ENCODE results near the gene TNRC6A.
A peak's percentile ranks its signal among the peaks of the same experiment; 100 is the strongest.
"Not testable (repeated sequence)": the region's sequence is repeated elsewhere in the genome, so short reads cannot be mapped to it uniquely, and the experiment has no call there.

TNRC6A gene

GRCh38 chr16:24698308-24698707 is 31.1 kb upstream of the TNRC6A start:
- Histone ChIP-seq H3K9me3 (ENCODE audit: insufficient read depth, low read depth, low read length) (no peaks in the 10 kb centered on the region), H3K4me1 (ENCODE audit: insufficient read depth, low read length) (peaks cover 5% of the 10 kb centered on the region; the same call in 1 of the 2 replicates), H3K9ac (ENCODE audit: low read depth, low read length) (no peak overlapping the region), H3K4me3 (ENCODE audit: low read length) (no peak overlapping the region), H3K27ac (ENCODE audit: low read length) (no peak overlapping the region), H3K36me3 (ENCODE audit: insufficient read depth, low read depth, low read length) (no peaks in the 10 kb centered on the region), H3K27me3 (ENCODE audit: insufficient read depth, low read length) (no peaks in the 10 kb centered on the region)

DNA sequence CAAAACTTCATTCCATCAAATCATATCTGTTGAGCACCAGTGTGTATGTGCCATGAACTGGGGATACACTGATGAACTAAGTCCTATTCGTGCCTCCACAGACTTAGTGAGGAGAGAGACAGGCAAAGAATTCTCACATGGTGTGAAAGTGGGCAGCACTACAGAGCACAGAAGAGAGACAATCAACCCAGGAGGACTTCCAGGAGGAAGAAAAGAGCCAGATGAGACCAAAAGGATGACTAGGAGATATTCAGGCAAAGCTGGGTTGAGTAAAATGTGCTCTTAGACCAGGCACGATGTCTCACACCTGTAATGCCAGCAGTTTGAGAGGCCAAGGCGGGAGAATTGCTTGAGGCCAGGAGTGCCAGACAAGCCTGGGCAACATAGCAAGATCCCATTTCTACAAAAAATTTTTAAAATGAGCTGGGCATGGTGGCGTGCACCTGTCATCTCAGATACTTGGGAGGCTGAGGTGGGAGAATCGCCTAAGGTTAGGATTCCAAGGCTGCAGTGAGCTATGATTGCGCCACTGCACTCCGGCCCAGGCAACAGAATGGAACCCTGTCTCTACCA is 30.2 kb upstream of the TNRC6A start:
- Histone ChIP-seq H3K9ac (ENCODE audit: low read depth, low read length) (no peak overlapping the region), H3K4me1 (ENCODE audit: insufficient read depth, low read length) (peaks cover 5% of the 10 kb centered on the region; the same call in 1 of the 2 replicates), H3K27ac (ENCODE audit: low read length) (no peak overlapping the region), H3K9me3 (ENCODE audit: insufficient read depth, low read depth, low read length) (no peaks in the 10 kb centered on the region), H3K4me3 (ENCODE audit: low read length) (no peak overlapping the region), H3K36me3 (ENCODE audit: insufficient read depth, low read depth, low read length) (no peaks in the 10 kb centered on the region), H3K27me3 (ENCODE audit: insufficient read depth, low read length) (no peaks in the 10 kb centered on the region)

GRCh38 chr16:24700549-24701392 is 28.7 kb upstream of the TNRC6A start:
- Histone ChIP-seq H3K4me1 (ENCODE audit: insufficient read depth, low read length) (peaks cover 5% of the 10 kb centered on the region; the same call in 1 of the 2 replicates), H3K36me3 (ENCODE audit: insufficient read depth, low read depth, low read length) (no peaks in the 10 kb centered on the region), H3K27me3 (ENCODE audit: insufficient read depth, low read length) (no peaks in the 10 kb centered on the region), H3K9me3 (ENCODE audit: insufficient read depth, low read depth, low read length) (no peaks in the 10 kb centered on the region), H3K27ac (ENCODE audit: low read length) (no peak overlapping the region), H3K4me3 (ENCODE audit: low read length) (no peak overlapping the region), H3K9ac (ENCODE audit: low read depth, low read length) (no peak overlapping the region)

DNA sequence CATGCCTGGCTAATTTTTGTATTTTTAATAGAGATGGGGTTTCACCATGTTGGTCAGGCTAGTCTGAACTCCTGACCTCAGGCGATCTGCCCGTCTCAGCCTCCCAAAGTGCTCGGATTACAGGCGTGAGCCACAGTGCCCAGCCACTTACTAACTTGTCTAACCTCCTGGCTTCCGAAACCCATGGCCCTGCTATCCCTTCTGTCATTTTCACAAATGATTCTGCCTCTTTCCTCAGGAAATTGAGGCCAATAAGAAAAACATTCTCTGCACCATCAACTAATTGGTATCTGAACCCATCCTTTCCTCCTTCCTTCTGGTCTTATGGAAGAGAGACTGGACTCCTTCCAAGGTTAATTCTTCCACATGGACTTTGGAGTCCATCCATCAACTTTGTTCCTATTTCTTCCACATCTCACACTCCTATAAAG is 27.9 kb upstream of the TNRC6A start:
- H3K9ac ChIP-seq (ENCODE audit: low read depth, low read length), result no peak overlapping the region
- no peaks in the 10 kb centered on the region for H3K9me3 ChIP-seq (ENCODE audit: insufficient read depth, low read depth, low read length)
- H3K4me1 ChIP-seq (ENCODE audit: insufficient read depth, low read length), result peaks cover 5% of the 10 kb centered on the region; the same call in 1 of the 2 replicates
- no peaks in the 10 kb centered on the region for H3K36me3 ChIP-seq (ENCODE audit: insufficient read depth, low read depth, low read length)
- no peak overlapping the region for H3K27ac ChIP-seq (ENCODE audit: low read length)
- no peaks in the 10 kb centered on the region for H3K27me3 ChIP-seq (ENCODE audit: insufficient read depth, low read length)
- no peak overlapping the region for H3K4me3 ChIP-seq (ENCODE audit: low read length)

DNA sequence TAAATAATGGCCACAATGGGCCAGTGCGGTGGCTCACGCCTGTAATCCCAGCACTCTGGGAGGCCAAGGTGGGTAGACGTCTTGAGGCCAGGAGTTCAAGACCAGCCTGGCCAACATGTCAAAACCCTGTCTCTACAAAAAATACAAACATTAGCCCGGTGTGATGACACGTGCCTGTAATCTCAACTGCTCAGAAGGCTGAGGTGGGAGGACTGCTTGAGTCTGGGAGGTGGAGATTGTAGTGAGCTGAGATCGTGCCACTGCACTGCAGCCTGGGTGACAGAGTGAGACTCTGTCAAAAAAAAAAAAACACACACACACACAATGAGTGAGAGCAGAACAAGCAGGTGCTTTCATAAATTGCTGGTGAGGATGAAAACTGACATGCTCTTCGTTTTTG is 21.7 kb upstream of the TNRC6A start:
- not testable (repeated sequence) for H3K27ac ChIP-seq (ENCODE audit: low read length); H3K4me3 ChIP-seq (ENCODE audit: low read length); H3K9me3 ChIP-seq (ENCODE audit: insufficient read depth, low read depth, low read length); H3K27me3 ChIP-seq (ENCODE audit: insufficient read depth, low read length); H3K36me3 ChIP-seq (ENCODE audit: insufficient read depth, low read depth, low read length); H3K9ac ChIP-seq (ENCODE audit: low read depth, low read length); H3K4me1 ChIP-seq (ENCODE audit: insufficient read depth, low read length)

DNA sequence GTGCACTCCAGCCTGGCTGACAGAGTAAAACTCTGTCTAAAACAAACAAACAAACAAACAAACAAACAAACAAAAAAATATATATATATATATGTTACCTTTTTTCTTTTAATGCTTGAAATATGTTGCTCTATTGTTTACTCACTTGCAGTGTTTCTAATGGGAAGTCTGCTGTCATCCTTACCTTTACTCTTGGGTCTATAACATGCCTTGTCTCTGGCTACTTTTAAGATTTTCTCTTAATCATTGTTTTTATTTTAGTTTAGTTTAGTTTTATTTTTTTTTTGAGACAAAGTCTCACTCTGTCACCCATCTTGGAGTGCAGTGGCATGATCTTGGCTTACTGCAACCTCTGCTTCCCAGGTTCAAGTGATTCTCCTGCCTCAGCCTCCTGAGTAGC is 16.1 kb upstream of the TNRC6A start:
- Histone ChIP-seq H3K36me3 (ENCODE audit: insufficient read depth, low read depth, low read length) (no peaks in the 10 kb centered on the region), H3K4me1 (ENCODE audit: insufficient read depth, low read length) (no peaks in the 10 kb centered on the region), H3K4me3 (ENCODE audit: low read length) (no peak overlapping the region), H3K9ac (ENCODE audit: low read depth, low read length) (no peak overlapping the region), H3K9me3 (ENCODE audit: insufficient read depth, low read depth, low read length) (no peaks in the 10 kb centered on the region; the same call in 1 of the 2 replicates), H3K27ac (ENCODE audit: low read length) (no peak overlapping the region), H3K27me3 (ENCODE audit: insufficient read depth, low read length) (no peaks in the 10 kb centered on the region)

DNA sequence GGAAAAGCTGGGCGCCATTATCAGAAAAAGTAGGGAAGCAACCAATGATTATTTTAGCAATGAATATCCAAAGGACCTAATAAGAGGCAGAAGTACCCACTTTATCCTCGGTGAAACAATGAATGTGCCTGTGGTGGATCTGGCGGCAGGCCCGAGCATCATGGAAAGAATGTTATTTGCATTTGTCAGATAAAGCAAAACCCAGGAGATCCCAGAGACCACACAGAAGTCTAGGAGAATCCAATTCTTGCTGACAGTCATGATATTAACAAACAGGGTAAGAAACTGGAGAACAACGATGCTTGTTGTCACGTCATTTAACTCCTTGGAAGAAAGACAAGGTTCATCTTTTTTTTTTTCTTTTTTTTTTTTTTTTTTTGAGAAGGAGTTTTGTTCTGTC is 12.0 kb upstream of the TNRC6A start:
- no peak overlapping the region for H3K9ac ChIP-seq (ENCODE audit: low read depth, low read length)

GRCh38 chr16:24718967-24719521 is 10.4 kb upstream of the TNRC6A start:
- Histone ChIP-seq H3K9me3 (ENCODE audit: insufficient read depth, low read depth, low read length) (no peaks in the 10 kb centered on the region), H3K4me3 (ENCODE audit: low read length) (no peak overlapping the region), H3K27ac (ENCODE audit: low read length) (no peak overlapping the region), H3K4me1 (ENCODE audit: insufficient read depth, low read length) (no peaks in the 10 kb centered on the region), H3K9ac (ENCODE audit: low read depth, low read length) (no peak overlapping the region), H3K27me3 (ENCODE audit: insufficient read depth, low read length) (no peaks in the 10 kb centered on the region), H3K36me3 (ENCODE audit: insufficient read depth, low read depth, low read length) (no peaks in the 10 kb centered on the region)

More for the DNA sequence above, 12.0 kb upstream of the TNRC6A start:
- no peak overlapping the region for H3K27ac ChIP-seq (ENCODE audit: low read length)
- no peaks in the 10 kb centered on the region for H3K36me3 ChIP-seq (ENCODE audit: insufficient read depth, low read depth, low read length)
- H3K4me3 ChIP-seq (ENCODE audit: low read length), result no peak overlapping the region
- H3K9me3 ChIP-seq (ENCODE audit: insufficient read depth, low read depth, low read length), result no peaks in the 10 kb centered on the region; the same call in 1 of the 2 replicates
- H3K4me1 ChIP-seq (ENCODE audit: insufficient read depth, low read length), result no peaks in the 10 kb centered on the region
- H3K27me3 ChIP-seq (ENCODE audit: insufficient read depth, low read length), result no peaks in the 10 kb centered on the region

DNA sequence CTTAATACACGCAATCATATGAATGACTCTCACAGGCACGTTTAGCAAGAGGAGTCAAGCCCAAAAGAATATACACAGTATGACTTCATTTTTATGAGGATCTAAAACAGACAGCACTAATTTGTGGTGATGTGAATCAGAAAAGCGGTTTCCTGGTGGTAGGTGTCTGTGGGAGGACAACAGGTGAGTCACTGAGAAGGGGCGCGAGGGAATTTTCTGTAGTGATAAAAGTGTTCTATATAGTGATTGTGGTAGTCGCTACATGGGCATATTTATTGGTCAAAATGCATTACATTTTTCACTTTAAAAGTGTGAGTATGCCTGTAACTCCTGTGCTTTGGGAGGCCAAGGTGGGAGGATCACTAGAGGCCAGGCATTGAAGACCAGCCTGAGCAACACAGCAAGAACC is 7.6 kb upstream of the TNRC6A start:
- no peak overlapping the region for H3K27ac ChIP-seq (ENCODE audit: low read length)
- no peak overlapping the region for H3K4me3 ChIP-seq (ENCODE audit: low read length)
- no peaks in the 10 kb centered on the region for H3K27me3 ChIP-seq (ENCODE audit: insufficient read depth, low read length)
- H3K9ac ChIP-seq (ENCODE audit: low read depth, low read length), result no peak overlapping the region
- H3K9me3 ChIP-seq (ENCODE audit: insufficient read depth, low read depth, low read length), result no peaks in the 10 kb centered on the region
- H3K4me1 ChIP-seq (ENCODE audit: insufficient read depth, low read length), result no peaks in the 10 kb centered on the region
- H3K36me3 ChIP-seq (ENCODE audit: insufficient read depth, low read depth, low read length), result no peaks in the 10 kb centered on the region

DNA sequence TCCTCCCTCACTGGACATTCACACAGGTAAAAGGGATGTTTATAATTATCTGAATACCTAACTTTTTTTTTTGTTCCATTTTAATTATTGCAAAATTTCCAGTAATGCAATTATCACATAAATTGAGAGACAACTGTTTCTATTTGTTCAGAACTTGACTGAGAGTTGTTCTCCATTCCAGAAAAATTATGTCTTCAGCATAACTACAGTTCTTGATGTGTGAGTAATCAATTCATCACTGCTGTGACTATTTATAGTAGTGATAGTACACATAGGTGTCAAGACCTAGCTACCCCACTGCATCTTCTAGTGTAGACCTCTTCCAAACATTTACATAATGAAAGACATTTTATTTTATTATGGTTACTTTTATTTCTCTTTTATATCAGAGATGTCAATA is 5.8 kb upstream of the TNRC6A start:
- peaks cover 2% of the 10 kb centered on the region; the same call in 1 of the 2 replicates for H3K4me1 ChIP-seq (ENCODE audit: insufficient read depth, low read length)
- no peaks in the 10 kb centered on the region for H3K27me3 ChIP-seq (ENCODE audit: insufficient read depth, low read length)
- no peaks in the 10 kb centered on the region for H3K9me3 ChIP-seq (ENCODE audit: insufficient read depth, low read depth, low read length)
- H3K36me3 ChIP-seq (ENCODE audit: insufficient read depth, low read depth, low read length), result no peaks in the 10 kb centered on the region
- no peak overlapping the region for H3K4me3 ChIP-seq (ENCODE audit: low read length)
- H3K9ac ChIP-seq (ENCODE audit: low read depth, low read length), result no peak overlapping the region
- no peak overlapping the region for H3K27ac ChIP-seq (ENCODE audit: low read length)

DNA sequence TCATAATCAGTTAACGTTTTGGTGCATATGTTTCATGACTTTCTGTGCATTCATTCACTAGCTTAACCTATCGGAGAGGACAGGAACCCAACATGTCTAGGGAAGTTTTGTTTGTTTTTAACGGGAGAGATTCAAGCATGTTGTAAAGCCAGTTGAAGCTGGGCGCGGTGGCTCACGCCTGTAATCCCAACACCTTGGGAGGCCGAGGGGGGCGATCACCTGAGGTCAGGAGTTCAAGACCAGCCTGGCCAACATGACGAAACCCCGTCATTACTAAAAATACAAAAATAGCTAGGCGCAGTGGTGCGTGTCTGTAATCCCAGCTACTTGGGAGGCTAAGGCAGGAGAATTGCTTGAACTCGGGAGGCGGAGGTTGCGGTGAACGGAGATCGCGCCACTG is 1.4 kb upstream of the TNRC6A start:
- peaks cover 13% of the 10 kb centered on the region; the same call in 1 of the 2 replicates for H3K4me1 ChIP-seq (ENCODE audit: insufficient read depth, low read length)
- H3K9me3 ChIP-seq (ENCODE audit: insufficient read depth, low read depth, low read length), result no peaks in the 10 kb centered on the region
- H3K36me3 ChIP-seq (ENCODE audit: insufficient read depth, low read depth, low read length), result peaks cover 16% of the 10 kb centered on the region
- H3K9ac ChIP-seq (ENCODE audit: low read depth, low read length), result no peak overlapping the region
- no peaks in the 10 kb centered on the region for H3K27me3 ChIP-seq (ENCODE audit: insufficient read depth, low read length)
- H3K4me3 ChIP-seq (ENCODE audit: low read length), result no peak overlapping the region
- no peak overlapping the region for H3K27ac ChIP-seq (ENCODE audit: low read length)

- Histone ChIP-seq H3K9me3 (ENCODE audit: insufficient read depth, low read depth, low read length) (no peaks in the 10 kb centered on the region), H3K27me3 (ENCODE audit: insufficient read depth, low read length) (no peaks in the 10 kb centered on the region), H3K9ac (ENCODE audit: low read depth, low read length) (peak overlapping the region; percentile 76), H3K4me1 (ENCODE audit: insufficient read depth, low read length) (peaks cover 18% of the 10 kb centered on the region; the same call in 1 of the 2 replicates), H3K36me3 (ENCODE audit: insufficient read depth, low read depth, low read length) (peaks cover 24% of the 10 kb centered on the region), H3K4me3 (ENCODE audit: low read length) (peak overlapping the region; percentile 85), H3K27ac (ENCODE audit: low read length) (peak overlapping the region; percentile 98)
Observed at GRCh38 chr16:24728891-24729242, 584 bp upstream of the TNRC6A start.

Measured in iPS-20b (cell line).